HG03039 (cell line): Measurements from ENCODE around the gene RBM14.
A peak's percentile ranks its signal among the peaks of the same experiment; 100 is the strongest.
"Not testable (repeated sequence)": the region's sequence is repeated elsewhere in the genome, so short reads cannot be mapped to it uniquely, and the experiment has no call there.

ENCODE experiments used
- ATAC-seq: cut with Tn5 transposase; IDR thresholded peaks from one replicate; pipeline ENCODE4 v1.9.1; 2021; ENCODE audit warnings: mild to moderate bottlenecking, moderate library complexity; ENCODE audit not compliant: unreplicated experiment

The RBM14 gene, protein sequence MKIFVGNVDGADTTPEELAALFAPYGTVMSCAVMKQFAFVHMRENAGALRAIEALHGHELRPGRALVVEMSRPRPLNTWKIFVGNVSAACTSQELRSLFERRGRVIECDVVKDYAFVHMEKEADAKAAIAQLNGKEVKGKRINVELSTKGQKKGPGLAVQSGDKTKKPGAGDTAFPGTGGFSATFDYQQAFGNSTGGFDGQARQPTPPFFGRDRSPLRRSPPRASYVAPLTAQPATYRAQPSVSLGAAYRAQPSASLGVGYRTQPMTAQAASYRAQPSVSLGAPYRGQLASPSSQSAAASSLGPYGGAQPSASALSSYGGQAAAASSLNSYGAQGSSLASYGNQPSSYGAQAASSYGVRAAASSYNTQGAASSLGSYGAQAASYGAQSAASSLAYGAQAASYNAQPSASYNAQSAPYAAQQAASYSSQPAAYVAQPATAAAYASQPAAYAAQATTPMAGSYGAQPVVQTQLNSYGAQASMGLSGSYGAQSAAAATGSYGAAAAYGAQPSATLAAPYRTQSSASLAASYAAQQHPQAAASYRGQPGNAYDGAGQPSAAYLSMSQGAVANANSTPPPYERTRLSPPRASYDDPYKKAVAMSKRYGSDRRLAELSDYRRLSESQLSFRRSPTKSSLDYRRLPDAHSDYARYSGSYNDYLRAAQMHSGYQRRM

GRCh38 chr11:66616379-66617154, at the start of gene RBM14:
RBM14 (plus strand) TSS chr11:66616630; CDS start chr11:66616721, 91 bp downstream.
- ATAC-seq, result peak; percentile 84

DNA sequence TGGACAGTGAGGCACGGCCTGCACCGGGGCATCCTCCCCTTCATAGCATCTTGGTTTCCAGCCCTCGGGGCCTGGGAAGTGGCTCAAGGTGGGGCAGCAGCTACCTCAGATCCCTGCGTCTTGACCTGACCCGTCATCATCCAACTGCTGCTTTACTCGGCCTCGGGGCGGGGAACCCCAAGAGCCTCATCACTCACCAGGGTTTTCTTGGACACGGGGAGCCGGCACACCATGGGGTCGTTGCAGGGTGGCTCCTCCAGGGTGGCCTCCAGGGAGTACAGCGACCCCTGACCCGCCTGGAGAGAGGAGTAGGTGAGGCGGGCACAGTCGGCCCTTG, 48.7 kb upstream of the RBM14 start:
- ATAC-seq, result no peak

- peak; percentile 61 for ATAC-seq
Measured at GRCh38 chr11:66568124-66568916, 48.1 kb upstream of the RBM14 start, which contains the start of gene CTSF. CTSF (minus strand) TSS chr11:66568606; CDS start chr11:66568486, 120 bp downstream.

- ATAC-seq, result no peak
Measured at GRCh38 chr11:66569076-66569475, 47.4 kb upstream of the RBM14 start.

DNA sequence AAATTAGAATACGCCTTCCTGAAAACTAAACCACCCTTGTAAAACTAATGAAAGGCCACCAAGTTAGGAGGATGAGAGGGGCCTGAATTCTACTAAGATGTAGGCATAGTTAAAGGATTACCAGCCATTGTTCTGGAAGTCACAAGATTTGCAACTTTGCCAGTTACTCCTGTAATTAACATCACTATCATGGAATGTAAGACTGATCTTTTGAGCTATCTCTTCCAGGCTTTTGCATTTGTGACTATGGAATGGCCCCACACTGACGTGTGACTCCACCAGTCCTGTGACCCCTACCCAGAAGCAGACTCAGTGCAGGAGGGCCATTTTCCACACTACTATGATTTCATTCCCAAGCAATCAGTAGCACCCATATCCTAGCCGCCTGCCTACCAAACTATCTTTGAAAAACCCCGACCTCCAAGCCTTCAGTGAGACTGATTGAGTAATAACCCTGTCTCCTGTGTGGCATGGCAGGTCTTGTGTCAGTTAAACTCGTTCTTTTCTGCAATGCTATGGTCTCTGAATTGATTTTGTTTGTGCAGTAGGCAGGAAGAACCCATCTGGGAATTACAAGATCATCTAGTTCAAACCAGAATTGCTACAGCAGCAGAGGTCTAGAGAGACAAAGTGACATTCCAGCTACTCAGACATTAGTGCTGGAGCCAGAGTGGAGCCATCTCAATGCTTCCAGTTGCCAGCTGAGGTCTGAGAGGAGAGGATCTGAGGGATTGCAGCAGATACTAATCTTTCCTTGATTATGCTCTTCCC, 46.2 kb upstream of the RBM14 start:
- no peak for ATAC-seq

DNA sequence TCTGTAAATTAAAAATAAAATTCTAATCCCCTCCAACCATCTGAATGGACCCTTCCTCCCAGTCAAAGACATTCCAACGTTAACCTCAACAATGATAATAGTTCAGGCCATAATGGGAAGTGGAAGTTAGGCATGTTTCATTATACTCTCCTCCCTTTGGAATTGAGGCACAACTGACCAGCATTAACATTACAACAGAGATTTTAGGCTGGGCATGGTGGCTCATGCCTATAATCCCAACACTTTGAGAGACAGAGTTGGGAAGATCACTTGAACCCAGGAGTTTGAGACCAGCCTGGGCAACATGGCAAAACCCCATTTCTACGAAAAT, 45.6 kb upstream of the RBM14 start:
- no peak for ATAC-seq

DNA sequence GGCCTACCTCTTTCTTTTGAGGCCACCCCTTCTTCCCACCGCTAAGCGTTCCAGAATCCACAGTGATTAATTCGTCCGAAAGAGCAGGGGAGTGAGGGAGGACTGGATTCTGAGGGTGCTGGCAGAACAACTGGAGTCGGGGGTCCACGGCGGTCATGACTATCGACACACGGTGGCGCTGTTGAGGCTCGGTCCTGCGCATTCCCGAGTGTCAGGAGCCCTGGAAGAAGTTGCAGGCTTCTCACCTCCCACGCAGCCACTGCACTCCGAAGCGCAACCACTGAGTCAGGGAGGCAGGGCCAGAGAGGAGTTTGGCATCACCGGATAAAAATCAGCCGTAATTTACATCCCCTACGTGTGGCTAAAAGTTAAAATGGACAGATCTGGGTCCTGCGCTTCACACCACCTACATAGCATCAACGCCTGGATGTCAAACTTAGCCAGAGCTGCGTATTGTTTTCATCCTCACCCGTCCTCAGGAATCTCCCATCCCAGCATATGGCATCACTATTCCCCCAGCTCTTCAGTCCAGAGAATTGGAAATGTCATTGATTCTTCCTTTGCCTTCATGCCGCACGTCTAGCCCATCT, 37.3 kb upstream of the RBM14 start:
- no peak for ATAC-seq

GRCh38 chr11:66580803-66581202, 35.6 kb upstream of the RBM14 start:
- no peak for ATAC-seq

GRCh38 chr11:66581261-66581660, 35.2 kb upstream of the RBM14 start:
- ATAC-seq, result no peak

- not testable (repeated sequence) for ATAC-seq
Measured at GRCh38 chr11:66582565-66583147, 33.8 kb upstream of the RBM14 start.

DNA sequence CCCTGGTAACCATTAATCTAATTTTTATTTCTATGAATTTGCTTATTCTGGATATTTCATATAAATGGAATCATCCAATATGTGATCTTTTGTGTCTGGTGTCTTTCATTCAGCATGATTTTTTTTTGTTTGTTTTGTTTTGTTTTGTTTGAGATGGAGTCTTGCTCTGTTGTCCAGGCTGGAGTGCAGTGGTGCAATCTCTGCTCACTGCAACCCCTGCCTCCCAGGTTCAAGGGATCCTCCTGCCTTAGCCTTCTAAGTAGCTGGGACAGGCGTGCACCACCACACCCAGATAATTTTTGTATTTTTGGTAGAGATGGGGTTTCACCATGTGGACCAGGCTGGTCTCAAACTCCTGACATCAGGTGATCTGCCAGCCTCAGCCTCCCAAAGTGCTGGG, 31.0 kb upstream of the RBM14 start:
- not testable (repeated sequence) for ATAC-seq

- ATAC-seq, result no peak
Measured at GRCh38 chr11:66586136-66586535, 30.3 kb upstream of the RBM14 start.

DNA sequence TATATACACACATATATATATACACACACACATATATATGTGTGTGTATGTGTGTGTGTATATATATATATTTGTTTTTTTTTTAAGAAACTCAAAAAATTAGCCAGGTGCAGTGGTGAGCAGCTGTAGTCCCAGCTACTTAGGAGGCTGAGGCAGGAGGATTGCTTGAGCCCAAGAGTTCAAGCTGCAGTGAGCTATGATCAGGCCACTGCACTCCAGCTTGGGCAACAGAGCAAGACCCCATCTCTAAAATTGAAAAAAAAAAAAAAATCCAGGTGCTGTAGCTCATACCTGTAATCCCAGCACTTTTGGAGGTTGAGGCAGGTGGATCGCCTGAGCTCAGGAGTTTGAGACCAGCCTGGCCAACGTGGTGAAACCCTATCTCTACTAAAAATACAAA, 27.1 kb upstream of the RBM14 start:
- not testable (repeated sequence) for ATAC-seq

GRCh38 chr11:66589996-66590675, 26.3 kb upstream of the RBM14 start:
- ATAC-seq, result no peak

DNA sequence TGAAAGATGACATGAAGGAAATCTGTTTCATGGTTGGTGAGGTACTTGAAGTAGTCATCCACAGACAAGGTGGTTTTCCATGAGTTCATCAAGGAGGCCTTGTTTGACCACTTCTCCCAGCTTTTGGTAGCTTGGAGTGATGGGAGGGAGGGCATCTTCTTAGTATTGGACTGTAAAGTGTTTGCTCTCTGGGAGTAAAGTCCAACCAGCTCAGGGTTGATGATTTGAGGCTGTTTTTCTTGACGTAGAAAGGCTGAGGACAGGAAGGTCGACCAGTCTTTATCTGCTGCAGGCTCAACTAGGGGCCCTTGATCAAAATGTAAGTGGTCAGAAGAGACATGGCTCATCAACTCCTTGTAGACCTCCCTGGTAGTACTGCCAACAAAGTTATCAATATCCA, 25.3 kb upstream of the RBM14 start:
- ATAC-seq, result no peak

- peak; percentile 83 for ATAC-seq
Measured at GRCh38 chr11:66592457-66593302, 23.8 kb upstream of the RBM14 start, which contains the start of the genes CCDC87 and CCS. CCDC87 (minus strand) TSS chr11:66593063; CDS start chr11:66593015, 48 bp downstream. CCS (plus strand) TSS chr11:66593185; CDS start chr11:66593262, 77 bp downstream.

GRCh38 chr11:66593303-66593635, 23.2 kb upstream of the RBM14 start:
- ATAC-seq, result peak; percentile 29

DNA sequence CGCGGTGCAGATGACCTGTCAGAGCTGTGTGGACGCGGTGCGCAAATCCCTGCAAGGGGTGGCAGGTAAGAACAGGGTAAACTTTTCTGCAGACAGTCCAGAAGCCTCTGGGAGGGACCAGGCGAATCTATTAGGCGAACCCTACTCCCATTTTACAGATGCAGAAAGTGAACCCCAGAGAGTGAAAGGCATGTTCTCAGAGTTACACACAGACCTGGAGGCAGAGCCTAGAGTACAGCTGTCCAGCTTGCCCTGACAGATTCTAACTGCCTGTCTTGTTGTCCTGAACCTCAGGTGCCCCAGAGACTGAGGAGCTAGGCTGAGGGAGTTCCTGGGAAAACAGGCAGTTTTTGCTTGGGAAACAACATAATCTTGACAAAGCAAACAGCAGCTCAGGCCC, 22.8 kb upstream of the RBM14 start:
- ATAC-seq, result no peak
